ENCODE results near the gene CHST8. TPM values are rescaled to one million over a fixed set of nuclear protein-coding genes. Genes with fewer than 3 reads are reported as not detected.
"Not testable (repeated sequence)": the region's sequence is repeated elsewhere in the genome, so short reads cannot be mapped to it uniquely, and the experiment has no call there.

Gene CHST8, protein sequence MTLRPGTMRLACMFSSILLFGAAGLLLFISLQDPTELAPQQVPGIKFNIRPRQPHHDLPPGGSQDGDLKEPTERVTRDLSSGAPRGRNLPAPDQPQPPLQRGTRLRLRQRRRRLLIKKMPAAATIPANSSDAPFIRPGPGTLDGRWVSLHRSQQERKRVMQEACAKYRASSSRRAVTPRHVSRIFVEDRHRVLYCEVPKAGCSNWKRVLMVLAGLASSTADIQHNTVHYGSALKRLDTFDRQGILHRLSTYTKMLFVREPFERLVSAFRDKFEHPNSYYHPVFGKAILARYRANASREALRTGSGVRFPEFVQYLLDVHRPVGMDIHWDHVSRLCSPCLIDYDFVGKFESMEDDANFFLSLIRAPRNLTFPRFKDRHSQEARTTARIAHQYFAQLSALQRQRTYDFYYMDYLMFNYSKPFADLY
- 0.07 TPM in 2 replicates for total RNA-seq

DNA sequence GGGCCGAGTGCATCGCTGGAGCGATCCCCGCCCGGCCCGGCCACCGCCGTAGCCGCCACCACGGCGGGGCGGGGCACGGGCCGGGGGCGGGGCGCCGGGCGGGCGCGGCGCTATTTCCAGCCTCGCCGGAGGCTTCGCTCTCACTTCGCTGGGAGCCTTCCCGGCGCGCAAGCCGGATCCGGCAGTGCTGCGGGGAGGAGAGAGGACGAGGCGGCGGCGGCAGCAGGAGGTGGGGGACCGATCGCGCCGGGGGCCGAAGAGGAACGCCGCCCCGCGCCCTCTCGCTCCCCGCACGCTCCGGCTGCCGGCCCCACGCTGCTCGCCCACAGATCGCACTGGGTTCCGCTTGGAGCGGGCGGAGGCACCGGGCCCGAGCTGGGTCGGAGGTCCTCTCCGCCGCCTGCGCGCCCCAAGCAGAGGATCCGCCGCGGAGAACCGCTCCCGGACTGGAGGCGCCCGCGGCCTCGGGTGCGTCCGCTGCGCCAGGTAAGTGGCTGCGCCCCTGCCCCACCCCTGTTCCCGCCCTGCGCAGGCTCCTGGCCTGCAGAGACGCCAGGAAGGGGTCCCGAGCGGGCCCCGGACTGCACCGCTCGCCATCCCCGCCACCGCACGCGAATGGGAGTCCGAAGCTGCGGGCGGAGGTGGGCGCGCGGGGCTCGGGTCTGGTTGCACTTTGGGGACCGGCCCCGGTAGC, at the start of gene CHST8:
Gene CHST8, plus strand, starts transcription at position 143 of the 694 bp plus-strand sequence. CDS start 67,309 bp downstream, outside the sequence.
- no peak for DNase-seq (ENCODE audit: low read depth, low spot score)

DNA sequence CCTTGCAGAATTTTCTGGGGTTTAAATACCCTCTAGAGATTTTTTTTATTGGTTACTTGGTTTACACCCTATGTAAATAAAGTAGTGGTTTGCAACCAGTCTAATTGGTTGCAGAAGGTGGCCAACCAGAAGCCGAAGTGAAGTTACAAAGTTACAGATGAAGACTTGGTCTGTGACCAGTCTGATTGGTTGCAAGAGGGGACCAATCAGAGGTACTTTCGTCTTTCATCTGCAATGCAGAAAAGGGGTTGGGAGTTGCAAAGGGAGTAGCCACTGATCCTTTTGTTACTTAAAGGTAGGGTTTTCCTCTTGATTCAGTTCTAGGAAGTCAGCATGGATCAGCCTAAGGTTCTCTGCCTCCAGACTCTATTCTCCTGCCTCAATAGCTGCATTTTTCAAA, 48.8 kb upstream of the CHST8 start:
- no peak for DNase-seq (ENCODE audit: low read depth, low spot score)

DNA sequence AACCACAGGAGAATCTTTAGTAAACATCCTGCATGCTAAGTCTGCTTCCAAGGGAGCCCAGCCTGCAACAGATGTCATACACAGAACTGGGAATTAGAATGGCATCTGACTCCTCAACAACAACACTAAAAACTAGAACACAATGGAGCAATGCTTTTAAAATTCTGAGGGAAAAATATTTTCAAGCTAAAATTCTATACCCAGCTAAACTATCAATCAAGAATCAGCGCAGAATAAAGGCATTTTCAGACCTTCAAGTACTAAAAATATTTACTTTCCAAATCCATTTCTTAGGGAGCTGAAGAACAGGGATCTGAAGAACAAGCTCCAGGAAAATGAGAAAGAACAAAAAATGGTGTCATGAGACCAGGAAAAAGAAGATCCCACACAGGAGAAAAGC, 46.9 kb upstream of the CHST8 start:
- no peak for DNase-seq (ENCODE audit: low read depth, low spot score)

DNA sequence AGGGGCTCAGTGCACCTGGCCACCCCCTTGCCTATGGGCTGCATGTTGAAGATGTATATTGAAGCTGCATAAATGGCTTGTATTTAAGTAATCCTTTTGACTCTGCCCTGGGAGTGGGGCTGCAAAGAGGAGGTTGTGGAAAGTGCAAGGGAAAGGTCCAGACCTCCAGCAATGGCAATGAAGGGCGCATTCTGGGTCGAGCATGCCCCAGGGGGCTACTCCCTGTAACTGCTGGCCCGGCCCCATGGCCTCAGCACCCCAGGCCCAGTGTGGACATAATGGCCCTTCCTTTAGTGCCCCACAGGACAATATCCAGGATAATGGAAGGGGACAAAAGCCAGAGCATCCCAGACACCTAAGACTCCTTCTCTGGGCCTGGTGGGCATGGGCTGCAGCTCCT, 43.1 kb upstream of the CHST8 start:
- no peak for DNase-seq (ENCODE audit: low read depth, low spot score)

DNA sequence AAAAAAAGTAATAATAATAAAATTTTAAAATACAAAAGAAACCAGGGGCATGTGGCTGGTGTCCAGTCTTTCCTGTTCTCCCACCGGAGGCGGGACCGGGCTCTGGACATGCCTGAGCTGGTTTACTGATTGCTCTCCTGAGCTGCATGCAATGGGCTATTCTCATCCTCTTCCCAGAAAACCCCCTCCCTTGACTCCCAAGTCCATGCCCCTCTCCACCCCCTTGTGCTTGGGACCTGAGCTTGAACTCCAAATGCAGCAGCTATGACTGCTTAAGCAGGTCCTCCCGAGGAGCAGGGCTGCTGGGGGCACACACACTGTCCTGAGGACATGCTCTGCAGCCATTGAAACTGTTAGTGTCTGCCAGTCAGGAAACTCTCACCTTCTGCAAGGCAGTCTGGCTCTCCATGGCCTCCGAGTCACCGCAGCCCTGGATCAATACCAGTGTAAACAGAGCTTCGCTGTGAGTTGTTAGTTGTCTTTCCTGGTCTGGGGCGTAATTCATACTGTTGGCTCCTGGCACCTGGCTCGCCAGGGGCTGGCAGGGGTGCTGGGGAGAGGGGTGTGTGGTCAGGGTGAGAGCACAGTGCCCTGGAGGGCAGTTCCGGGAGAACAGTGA, 41.6 kb upstream of the CHST8 start:
- no peak for DNase-seq (ENCODE audit: low read depth, low spot score)

DNA sequence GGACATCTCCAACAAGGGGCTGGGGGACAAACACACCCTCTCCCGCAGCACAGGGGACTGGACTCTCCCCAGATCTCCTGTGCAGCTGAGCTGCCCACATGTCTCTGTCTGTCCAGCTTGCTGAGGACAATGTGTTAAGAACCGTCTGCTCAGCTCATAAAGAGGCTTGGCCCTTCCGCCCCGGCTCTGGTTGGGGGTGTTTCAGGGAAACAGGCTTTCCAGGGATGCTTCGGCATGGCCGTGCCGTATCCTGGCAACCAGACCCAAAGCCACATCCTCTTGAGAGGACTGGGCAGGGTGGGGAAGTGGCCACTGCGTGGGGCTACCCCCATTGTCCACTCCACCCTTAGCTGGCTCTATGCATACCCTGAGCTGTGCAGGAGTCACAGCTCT, 41.1 kb upstream of the CHST8 start:
- no peak for DNase-seq (ENCODE audit: low read depth, low spot score)

DNA sequence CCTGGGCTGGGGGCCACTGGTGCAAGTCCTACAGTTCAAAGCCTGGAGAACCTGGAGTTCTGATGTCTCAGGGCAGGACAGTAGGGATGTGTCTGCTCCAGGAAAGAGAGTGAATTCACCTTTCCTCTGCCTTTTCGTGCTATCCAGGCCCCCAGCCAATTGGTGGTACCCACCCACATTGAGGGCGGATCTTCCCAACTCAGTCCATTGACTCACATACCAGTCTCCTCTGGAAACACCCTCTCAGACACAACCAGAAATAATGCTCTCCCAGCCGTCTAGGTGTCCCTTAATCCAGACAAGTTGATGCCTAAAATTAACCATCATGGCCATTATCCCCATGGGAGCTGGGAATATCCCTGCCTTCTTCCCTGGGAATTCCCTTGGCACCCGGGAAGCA, 38.8 kb upstream of the CHST8 start:
- DNase-seq (ENCODE audit: low read depth, low spot score), result no peak

DNA sequence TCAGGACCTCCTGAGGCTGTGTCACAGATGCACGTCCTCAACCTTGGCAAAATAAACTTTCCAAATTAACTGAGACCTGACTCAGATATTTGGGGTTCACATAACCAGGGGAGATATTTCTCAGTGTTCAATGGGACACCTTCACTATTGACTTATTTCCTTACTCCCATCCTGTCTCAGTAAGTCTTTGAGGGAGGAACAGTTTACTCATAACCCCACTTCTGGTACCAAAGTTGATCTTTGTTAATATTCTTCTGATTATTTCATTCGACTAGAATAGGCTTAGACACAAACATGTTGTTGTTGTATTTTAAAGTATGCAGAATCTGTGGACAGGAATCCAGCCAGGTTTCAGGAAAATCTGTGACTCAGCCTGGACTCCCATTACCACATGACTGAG, 34.6 kb upstream of the CHST8 start:
- no peak for DNase-seq (ENCODE audit: low read depth, low spot score)

DNA sequence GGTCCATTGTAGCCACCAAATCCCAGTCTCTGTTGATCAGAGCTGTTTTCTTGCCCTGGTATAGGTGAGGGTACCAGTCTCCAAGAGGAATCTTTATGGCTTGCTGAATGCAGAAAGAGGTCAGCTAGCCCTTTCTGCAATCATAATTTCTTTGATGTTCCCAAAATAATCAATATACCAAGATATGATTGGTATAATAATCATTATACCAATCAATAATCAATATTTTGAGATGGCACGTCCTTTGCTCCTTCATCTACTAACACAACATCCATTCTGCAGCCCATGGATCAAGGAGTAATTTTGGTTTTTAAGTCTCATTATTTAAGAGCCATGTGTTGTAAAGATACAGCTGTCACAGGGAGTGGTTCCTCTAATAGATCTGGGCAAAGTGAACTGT, 31.5 kb upstream of the CHST8 start:
- no peak for DNase-seq (ENCODE audit: low read depth, low spot score)

DNA sequence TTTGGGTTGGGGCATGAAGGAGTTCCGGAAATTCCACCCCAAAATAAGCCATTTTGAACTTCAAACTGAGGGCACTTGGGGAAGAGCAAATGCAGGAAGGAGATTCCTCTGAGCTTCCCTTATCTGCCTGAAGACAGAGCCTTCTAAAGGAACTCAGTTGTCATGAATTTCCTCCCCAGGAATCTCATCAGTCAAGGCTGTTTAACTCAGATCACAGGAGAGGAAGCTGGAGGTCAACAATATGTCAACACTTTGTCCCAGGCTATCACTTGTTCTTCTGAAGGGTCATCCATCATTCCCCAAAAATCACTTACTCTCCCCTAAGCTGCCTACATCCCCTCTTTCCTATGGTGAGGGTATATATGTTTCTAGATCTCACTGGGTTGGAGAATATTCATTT, 26.0 kb upstream of the CHST8 start:
- no peak for DNase-seq (ENCODE audit: low read depth, low spot score)

DNA sequence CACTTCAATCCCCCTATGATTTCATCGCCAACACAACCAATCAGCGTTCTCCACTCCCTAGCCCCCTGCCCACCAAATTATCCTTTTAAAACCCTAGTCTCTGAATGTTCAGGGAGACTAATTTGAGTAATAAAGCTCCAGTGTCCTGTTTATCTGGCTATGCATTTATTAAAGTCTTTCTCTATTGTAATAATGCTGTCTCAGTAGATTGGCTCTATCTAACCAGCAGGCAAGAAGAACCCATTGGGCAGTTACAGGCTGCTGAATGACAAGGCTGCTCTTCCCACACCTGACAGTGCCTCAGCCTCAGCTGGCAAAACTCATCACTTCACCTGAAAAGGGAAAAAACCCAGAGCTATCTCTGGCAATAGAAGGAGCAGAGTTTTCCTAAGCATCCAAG, 20.2 kb upstream of the CHST8 start:
- no peak for DNase-seq (ENCODE audit: low read depth, low spot score)

DNA sequence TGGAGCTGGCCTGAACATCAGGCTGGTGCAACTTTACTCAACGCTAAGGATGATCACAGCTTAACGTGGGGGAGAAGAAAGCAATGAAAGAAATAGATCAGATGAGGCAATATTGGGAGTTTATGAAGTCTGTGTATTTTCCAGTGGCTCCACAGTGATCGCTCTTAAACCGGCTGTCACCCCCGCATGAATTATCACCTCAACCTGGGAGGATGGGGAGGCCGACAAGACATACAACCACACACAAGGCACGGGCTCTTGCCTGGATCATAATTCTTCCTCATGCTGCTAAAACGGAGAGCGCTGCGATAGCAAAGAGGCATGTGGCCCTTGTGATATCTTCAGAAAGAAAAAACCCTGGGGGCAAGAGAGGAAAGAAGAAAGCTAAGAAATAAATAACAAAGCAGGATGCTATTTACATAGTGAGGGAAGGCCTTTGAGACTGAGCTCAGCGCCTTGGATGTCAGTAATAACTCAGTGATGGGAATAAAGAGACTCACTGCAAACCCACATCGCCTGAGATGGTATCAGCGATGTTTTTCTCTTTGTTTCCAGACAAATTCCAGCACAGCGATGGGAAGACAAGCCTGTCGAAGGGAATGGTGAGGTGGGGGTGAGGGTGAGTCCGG, 19.1 kb upstream of the CHST8 start:
- DNase-seq (ENCODE audit: low read depth, low spot score), result no peak

DNA sequence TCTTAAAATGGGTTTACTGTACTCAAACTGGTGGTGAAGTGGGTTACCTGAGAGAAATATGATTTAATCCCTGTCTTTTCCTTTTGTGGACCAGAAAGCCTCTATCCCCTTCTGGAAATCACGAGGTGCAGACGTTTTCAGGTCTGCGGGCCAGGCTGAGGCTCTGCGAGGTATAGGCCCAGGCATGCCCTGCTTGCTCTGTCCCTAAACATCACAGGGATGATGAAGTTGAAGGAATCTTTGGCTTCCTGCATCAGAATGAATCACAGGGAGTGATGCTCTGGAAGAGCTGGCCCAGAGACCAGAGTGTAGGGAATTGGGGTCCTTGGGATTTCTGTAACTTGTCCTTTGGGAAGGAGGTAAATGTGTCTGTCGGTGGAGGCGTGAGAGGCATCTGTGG, 18.4 kb upstream of the CHST8 start:
- no peak for DNase-seq (ENCODE audit: low read depth, low spot score)

DNA sequence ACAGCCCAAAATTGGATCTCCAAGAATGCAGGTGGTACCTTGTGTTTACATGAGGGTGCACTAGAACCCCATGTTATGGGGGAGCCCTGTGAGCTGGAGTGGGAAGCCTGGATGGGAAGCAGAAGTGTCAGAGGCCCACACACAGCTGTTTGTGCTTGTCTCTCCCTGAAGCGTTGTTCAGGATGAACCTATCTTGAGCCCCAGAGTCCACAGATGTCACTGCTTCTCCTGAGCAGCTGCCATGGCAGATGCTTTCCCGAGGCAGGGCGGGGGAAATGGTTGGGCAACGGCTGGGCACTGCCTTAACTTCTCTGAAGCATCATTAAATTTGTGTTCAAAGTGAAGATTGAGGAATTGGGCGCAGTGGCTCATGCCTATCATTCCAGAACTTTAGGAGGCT, 17.1 kb upstream of the CHST8 start:
- no peak for DNase-seq (ENCODE audit: low read depth, low spot score)

DNA sequence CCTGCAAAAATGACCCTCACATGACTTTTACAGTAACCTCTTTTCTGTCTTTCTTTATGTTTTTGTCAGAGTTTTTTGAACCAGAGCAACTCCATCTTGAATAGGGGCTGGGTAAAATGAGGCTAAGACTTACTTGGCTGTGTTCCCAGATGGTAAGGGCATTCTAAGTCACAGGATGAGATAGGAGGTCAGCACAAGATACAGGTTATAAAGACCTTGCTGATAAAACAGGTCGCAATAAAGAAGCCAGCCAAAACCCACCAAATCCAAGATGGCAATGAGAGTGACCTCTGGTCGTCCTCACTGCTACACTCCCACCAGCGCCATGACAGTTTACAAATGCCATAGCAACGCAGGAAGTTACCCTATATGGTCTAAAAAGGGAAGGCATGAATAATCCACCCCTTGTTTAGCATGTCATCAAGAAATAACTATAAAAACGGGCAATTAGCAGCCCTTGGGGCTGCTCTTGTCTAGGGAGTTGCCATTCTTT, 15.9 kb upstream of the CHST8 start:
- DNase-seq (ENCODE audit: low read depth, low spot score), result not testable (repeated sequence)

DNA sequence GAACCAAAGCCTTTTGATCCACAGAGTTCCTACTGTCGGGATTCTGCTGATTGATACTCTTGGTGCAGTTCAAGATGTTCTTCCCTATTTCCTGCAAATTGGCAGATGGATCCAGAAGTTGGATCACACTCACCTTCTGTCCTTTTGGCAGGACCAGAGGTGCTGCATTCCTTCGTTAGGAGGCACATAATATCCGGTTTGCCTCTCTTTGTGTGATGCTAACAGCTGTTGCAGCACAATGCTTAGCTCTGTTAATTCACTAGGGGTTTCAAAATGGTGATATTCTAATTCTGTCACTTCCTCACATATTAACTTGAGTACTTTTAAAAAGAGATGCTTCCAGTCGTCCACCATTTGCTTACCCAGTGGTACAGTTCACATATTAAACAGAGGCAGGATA, 15.2 kb upstream of the CHST8 start:
- no peak for DNase-seq (ENCODE audit: low read depth, low spot score)

DNA sequence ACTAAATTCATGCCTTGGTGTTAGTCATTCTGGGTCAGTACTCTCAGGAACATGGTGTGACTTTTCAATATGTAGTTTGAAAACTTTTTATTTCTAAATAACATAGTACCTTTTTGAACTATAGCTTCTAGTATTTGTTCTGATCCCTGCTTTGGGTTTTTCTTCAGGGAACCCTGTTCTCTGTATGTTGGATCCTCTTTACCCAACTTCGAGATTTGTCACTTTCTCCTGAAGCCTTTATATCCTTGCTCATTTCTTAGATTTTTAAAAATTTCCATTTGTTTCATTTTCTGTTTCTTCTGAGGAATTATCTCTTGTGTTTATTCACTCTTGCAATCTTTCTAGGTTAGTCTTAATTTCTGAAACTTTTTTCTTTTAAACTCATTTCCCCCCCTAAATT, 12.4 kb upstream of the CHST8 start:
- DNase-seq (ENCODE audit: low read depth, low spot score), result no peak

DNA sequence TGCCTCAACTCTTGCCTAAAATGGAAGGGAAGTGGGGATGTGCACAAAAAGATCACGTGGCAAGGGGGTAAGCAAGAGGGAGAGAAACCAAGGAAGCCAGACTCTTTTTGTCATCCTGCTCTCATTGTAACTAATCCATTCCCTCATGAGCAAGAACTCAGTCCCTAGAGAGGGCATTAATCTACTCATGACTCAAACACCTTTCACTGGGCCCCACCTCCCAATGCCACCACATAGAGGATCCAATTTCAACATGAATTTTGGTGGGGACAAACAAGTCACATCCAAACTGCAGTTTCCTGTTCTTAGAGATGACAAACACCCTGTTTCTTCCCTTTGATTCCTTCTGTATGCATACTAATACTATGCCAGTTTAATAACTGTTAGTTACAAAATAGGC, 11.2 kb upstream of the CHST8 start:
- no peak for DNase-seq (ENCODE audit: low read depth, low spot score)

DNA sequence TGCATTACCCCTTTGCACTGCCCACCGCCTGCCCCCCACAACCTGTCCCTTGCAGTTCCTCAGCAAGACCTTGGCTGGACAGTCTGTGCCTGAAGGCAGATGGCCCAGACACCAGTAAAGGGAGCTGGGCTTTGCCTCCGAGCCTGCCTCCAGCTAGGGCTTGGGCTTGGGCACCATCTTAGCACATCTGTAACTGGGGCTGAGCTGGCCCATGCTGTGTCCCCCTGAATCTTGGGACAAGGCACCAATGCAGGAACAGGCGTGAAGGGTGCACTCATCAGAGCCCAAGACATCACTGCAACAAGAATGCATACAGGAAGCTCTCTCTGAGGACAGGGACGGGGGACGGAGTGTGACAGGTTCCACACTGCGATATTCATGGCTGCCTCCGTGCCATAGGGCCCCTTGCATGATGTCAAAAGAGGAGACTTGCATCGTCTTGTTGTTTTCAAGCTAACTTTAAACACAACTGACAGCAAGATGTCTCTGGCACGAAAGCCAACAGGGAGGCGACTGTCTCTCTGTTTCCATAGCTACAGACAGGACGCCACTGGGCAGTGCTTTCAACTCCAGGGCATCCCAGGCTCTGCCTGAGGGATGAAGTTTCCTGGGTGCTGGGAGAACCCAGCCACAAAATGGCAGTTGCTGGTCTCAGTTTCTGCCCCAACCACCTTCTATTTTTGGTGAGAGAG, 8.7 kb upstream of the CHST8 start:
- DNase-seq (ENCODE audit: low read depth, low spot score), result no peak

DNA sequence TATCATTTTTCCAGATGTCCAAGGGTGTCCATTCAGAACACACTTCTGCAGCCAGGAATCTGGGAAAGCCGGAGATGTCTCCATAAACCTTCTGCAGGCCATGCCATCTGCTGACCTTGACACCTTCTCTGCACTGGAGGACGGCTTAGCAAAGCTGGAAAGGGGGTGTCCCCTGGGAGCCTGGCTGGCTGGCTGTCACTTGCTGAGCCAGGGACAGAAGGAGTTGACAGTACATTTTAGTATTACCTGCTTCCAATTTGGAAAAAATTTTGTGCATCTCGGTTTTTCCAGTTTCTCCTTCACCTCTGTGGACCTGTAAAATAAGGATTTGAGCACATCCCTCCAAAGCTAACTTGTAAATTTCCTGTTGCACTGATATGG, 8.1 kb upstream of the CHST8 start:
- DNase-seq (ENCODE audit: low read depth, low spot score), result no peak

DNA sequence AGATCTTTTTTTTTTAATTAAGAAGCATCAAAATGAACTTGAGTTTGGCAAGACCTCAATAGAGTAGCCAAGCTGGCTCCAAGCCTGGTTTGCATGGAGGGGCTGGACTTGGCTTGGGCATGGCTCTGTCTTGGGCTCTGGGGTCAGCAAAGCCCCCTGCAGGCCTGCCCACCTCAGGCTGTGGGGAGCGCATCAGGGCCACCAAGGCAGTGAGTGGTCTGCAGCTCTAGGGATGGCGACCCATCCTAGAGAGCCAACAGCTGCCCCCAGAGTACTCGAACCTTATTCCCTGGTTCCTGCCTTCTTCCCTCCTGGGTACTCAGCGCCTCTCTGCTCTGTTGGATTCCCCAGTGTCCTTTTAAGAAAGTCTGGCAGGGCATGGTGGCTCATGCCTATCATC, 5.4 kb upstream of the CHST8 start:
- no peak for DNase-seq (ENCODE audit: low read depth, low spot score)

Data from pulmonary artery endothelial cell (primary cell).